ACC112 (cell line): ENCODE data around the gene ENO3.

Experiments
- H2AFZ ChIP-seq: fragments of 200-600 bp; sonication (generic); one replicate; pipeline ENCODE4 v1.6.0; 2017; ENCODE audit warnings: antibody characterized with exemption, low read length; ENCODE audit not compliant: unreplicated experiment
- H3K27ac ChIP-seq: fragments of 200-600 bp; sonication (generic); 2 replicates; pipeline ENCODE4 v1.5.1; 2014; ENCODE audit warnings: low read depth, mild to moderate bottlenecking, antibody characterized with exemption, low read length, moderate library complexity
- H3K27me3 ChIP-seq: fragments of 200-600 bp; sonication (generic); 2 replicates; pipeline ENCODE4 v1.6.1; 2014; ENCODE audit warnings: mild to moderate bottlenecking, antibody characterized with exemption, low read length, moderate library complexity, mixed read lengths; ENCODE audit not compliant: insufficient read depth
- H3K36me3 ChIP-seq: fragments of 200-600 bp; sonication (generic); 2 replicates; pipeline ENCODE4 v1.6.1; 2016; ENCODE audit warnings: mild to moderate bottlenecking, antibody characterized with exemption, low read length, moderate library complexity, mixed read lengths; ENCODE audit not compliant: insufficient read depth
- H3K4me1 ChIP-seq: fragments of 200-600 bp; sonication (generic); one replicate; pipeline ENCODE4 v1.6.1; 2016; ENCODE audit warnings: low read length, mixed read lengths; ENCODE audit not compliant: insufficient read depth, unreplicated experiment, control insufficient read depth
- H3K4me3 ChIP-seq: fragments of 200-600 bp; sonication (generic); 2 replicates; pipeline ENCODE4 v1.5.1; 2014; ENCODE audit warnings: mild to moderate bottlenecking, low read depth, low read length
- H3K79me2 ChIP-seq: fragments of 200-600 bp; sonication (generic); one replicate; pipeline ENCODE4 v1.6.0; 2016; ENCODE audit warnings: low read length; ENCODE audit not compliant: control insufficient read depth, unreplicated experiment, insufficient read depth

Gene ENO3

GRCh38 chr17:4944554-4945175 is 6.3 kb upstream of the ENO3 start:
- Histone ChIP-seq H2AFZ (no peak overlapping the region), H3K27ac (peak overlapping the region; percentile 63), H3K79me2 (peaks cover 73% of the 10 kb centered on the region), H3K27me3 (no peaks in the 10 kb centered on the region), H3K36me3 (peaks cover 16% of the 10 kb centered on the region; the same call in 1 of the 2 replicates), H3K4me3 (peak overlapping the region; percentile 32; the same call in 1 of the 2 replicates), H3K4me1 (peaks cover 45% of the 10 kb centered on the region)

- peaks cover 16% of the 10 kb centered on the region; the same call in 1 of the 2 replicates for H3K36me3 ChIP-seq
- H3K27ac ChIP-seq, result peak overlapping the region; percentile 92
- H3K27me3 ChIP-seq, result no peaks in the 10 kb centered on the region
- H2AFZ ChIP-seq, result no peak overlapping the region
- peak overlapping the region; percentile 90 for H3K4me3 ChIP-seq
- H3K4me1 ChIP-seq, result peaks cover 48% of the 10 kb centered on the region
- peaks cover 73% of the 10 kb centered on the region for H3K79me2 ChIP-seq
These were observed 5.6 kb upstream of the ENO3 start for GRCh38 chr17:4945176-4945943.

- Histone ChIP-seq H3K27ac (peak overlapping the region; percentile 92), H3K27me3 (no peaks in the 10 kb centered on the region), H3K4me3 (peak overlapping the region; percentile 90), H3K4me1 (peaks cover 53% of the 10 kb centered on the region), H3K79me2 (peaks cover 71% of the 10 kb centered on the region), H3K36me3 (peaks cover 16% of the 10 kb centered on the region; the same call in 1 of the 2 replicates), H2AFZ (no peak overlapping the region)
These were observed 5.0 kb upstream of the ENO3 start for GRCh38 chr17:4945944-4946280.

GRCh38 chr17:4946312-4946976 is 4.5 kb upstream of the ENO3 start:
- Histone ChIP-seq H3K27me3 (no peaks in the 10 kb centered on the region), H2AFZ (no peak overlapping the region), H3K27ac (peak overlapping the region; percentile 92), H3K4me1 (peaks cover 51% of the 10 kb centered on the region), H3K4me3 (peak overlapping the region; percentile 90), H3K79me2 (peaks cover 66% of the 10 kb centered on the region), H3K36me3 (peaks cover 16% of the 10 kb centered on the region; the same call in 1 of the 2 replicates)

- H3K27me3 ChIP-seq, result no peaks in the 10 kb centered on the region
- peaks cover 46% of the 10 kb centered on the region for H3K4me1 ChIP-seq
- H3K79me2 ChIP-seq, result peaks cover 60% of the 10 kb centered on the region
- peak overlapping the region; percentile 92 for H3K27ac ChIP-seq
- H3K36me3 ChIP-seq, result peaks cover 16% of the 10 kb centered on the region; the same call in 1 of the 2 replicates
- no peak overlapping the region for H2AFZ ChIP-seq
- peak overlapping the region; percentile 90 for H3K4me3 ChIP-seq
These were observed 3.9 kb upstream of the ENO3 start for GRCh38 chr17:4947010-4947410.

- Histone ChIP-seq H3K4me1 (peaks cover 40% of the 10 kb centered on the region), H2AFZ (no peak overlapping the region), H3K27me3 (no peaks in the 10 kb centered on the region), H3K79me2 (peaks cover 55% of the 10 kb centered on the region), H3K27ac (peak overlapping the region; percentile 92), H3K36me3 (peaks cover 16% of the 10 kb centered on the region; the same call in 1 of the 2 replicates), H3K4me3 (peak overlapping the region; percentile 90)
These were observed 3.3 kb upstream of the ENO3 start for GRCh38 chr17:4947411-4948165.

- peaks cover 16% of the 10 kb centered on the region; the same call in 1 of the 2 replicates for H3K36me3 ChIP-seq
- H3K79me2 ChIP-seq, result peaks cover 47% of the 10 kb centered on the region
- peak within 1 kb of the TSS; percentile 94 for H3K27ac ChIP-seq
- H3K4me1 ChIP-seq, result peaks cover 38% of the 10 kb centered on the region
- H3K27me3 ChIP-seq, result no peaks in the 10 kb centered on the region
- H2AFZ ChIP-seq, result peak within 1 kb of the TSS; percentile 77
- peak within 1 kb of the TSS; percentile 90 for H3K4me3 ChIP-seq
These were observed 2.6 kb upstream of the ENO3 start, which contains the start of gene PFN1 for GRCh38 chr17:4948166-4948930. TSS of gene PFN1 (minus strand) at chr17:4948530. CDS start at chr17:4948394, 136 bp downstream.

- peaks cover 42% of the 10 kb centered on the region for H3K4me1 ChIP-seq
- H3K4me3 ChIP-seq, result peak overlapping the region; percentile 90
- H3K27ac ChIP-seq, result peak overlapping the region; percentile 94
- H3K79me2 ChIP-seq, result peaks cover 43% of the 10 kb centered on the region
- H2AFZ ChIP-seq, result peak overlapping the region; percentile 77
- peaks cover 16% of the 10 kb centered on the region; the same call in 1 of the 2 replicates for H3K36me3 ChIP-seq
- H3K27me3 ChIP-seq, result no peaks in the 10 kb centered on the region
These were observed 2.0 kb upstream of the ENO3 start for GRCh38 chr17:4948931-4949320.

- Histone ChIP-seq H3K27ac (peak overlapping the region; percentile 94), H2AFZ (peak overlapping the region; percentile 77), H3K27me3 (no peaks in the 10 kb centered on the region), H3K4me3 (peak overlapping the region; percentile 90), H3K36me3 (peaks cover 16% of the 10 kb centered on the region; the same call in 1 of the 2 replicates), H3K79me2 (peaks cover 37% of the 10 kb centered on the region), H3K4me1 (peaks cover 41% of the 10 kb centered on the region)
These were observed 1.4 kb upstream of the ENO3 start for GRCh38 chr17:4949321-4950074.
